K562 (cell line): ENCODE data around the gene FMN1. TPM values are rescaled to one million over a fixed set of nuclear protein-coding genes. Genes with fewer than 3 reads are reported as not detected.

Experiments used
- ATAC-seq: fragments of 200-7000 bp; cut with Tn5 transposase; 3 replicates; pipeline ENCODE4 v1.9.1; 2020; ENCODE audit warnings: moderate library complexity
- BruUV-seq: library from RNA; stranded (reverse); fragments of 400-500 nt; replicated peaks from 2 replicates; lab custom pipeline; 2021; lab: Mats Ljungman, UMichigan
- CTCF ChIA-PET: fragments of 300-600 bp; formaldehyde crosslinking; extraction: SDS; loops from one replicate; lab custom pipeline; 2021; ENCODE audit warnings: low intra/inter-chr PET ratio; lab: Yijun Ruan, JAX
- POLR2A ChIA-PET: fragments of 300-600, 350-650 bp; sonication (Branson Sonifier 250); formaldehyde crosslinking; extraction: SDS; loops from one replicate; lab custom pipeline; 2021; ENCODE audit warnings: antibody characterized with exemption, inconsistent platforms; lab: Yijun Ruan, JAX
- DNase-seq, 4 experiments: peaks; one replicate each; pipeline versions ENCODE4 v3.0.0 to v3.0.0-alpha.2; 2011 to 2018; ENCODE audit warnings: low spot score in 3 of 4, mixed read lengths in 3 of 4; ENCODE audit errors: extremely low read depth in 1 of 4
- FAIRE-seq: peaks from 2 replicates; lab custom pipeline; 2011; peaks lifted over from hg19 to GRCh38; lab: Jason Lieb, UNC
- H2AFZ ChIP-seq: 2 replicates; pipeline ENCODE4 v1.6.0; 2011; ENCODE audit warnings: low read depth, low read length, control low read depth, inconsistent platforms
- H3K27ac ChIP-seq: fragments of 200-600 bp; 3 replicates; pipeline ENCODE4 v1.8.0; 2011; ENCODE audit warnings: low read depth, mild to moderate bottlenecking, control low read depth, inconsistent platforms, low read length, moderate library complexity, mixed read lengths; ENCODE audit errors: extremely low read depth
- H3K27me3 ChIP-seq, 2 experiments: fragments of 300-600 bp in 1 of 2; 2 replicates in 1 of 2; 3 replicates in 1 of 2; pipeline versions ENCODE4 v1.6.0 to v1.8.0; 2011; ENCODE audit warnings: inconsistent platforms in 2 of 2, low read length in 2 of 2, mild to moderate bottlenecking in 1 of 2, mixed read lengths in 1 of 2, moderate library complexity in 1 of 2; ENCODE audit not compliant: control insufficient read depth in 2 of 2, insufficient read depth in 2 of 2
- H3K36me3 ChIP-seq: fragments of 300-600 bp; 3 replicates; pipeline ENCODE4 v1.8.0; 2011; ENCODE audit warnings: mild to moderate bottlenecking, low read length, inconsistent platforms; ENCODE audit not compliant: control insufficient read depth, insufficient read depth
- H3K4me1 ChIP-seq, 2 experiments: fragments of 200-600 bp in 1 of 2; replicated peaks in 1 of 2; 2 replicates in 1 of 2; 3 replicates in 1 of 2; pipeline versions ENCODE4 v1.5.1 to v1.8.0; 2011; ENCODE audit warnings: inconsistent platforms in 2 of 2, low read length in 2 of 2, mild to moderate bottlenecking in 1 of 2, mixed read lengths in 1 of 2, moderate library complexity in 1 of 2; ENCODE audit not compliant: control insufficient read depth in 2 of 2, insufficient read depth in 2 of 2
- H3K4me2 ChIP-seq: 2 replicates; pipeline ENCODE4 v1.6.1; 2011; ENCODE audit warnings: low read length, control low read depth, inconsistent platforms, mixed read lengths; ENCODE audit not compliant: insufficient read depth
- H3K4me3 ChIP-seq: fragments of 200-600 bp; sonication (generic), shearing (Covaris generic); 2 replicates; pipeline ENCODE4 v1.5.1; 2016; ENCODE audit warnings: control low read depth, inconsistent platforms
- H3K79me2 ChIP-seq: fragments of 200-600 bp; 3 replicates; pipeline ENCODE4 v1.8.0; 2011; ENCODE audit warnings: low read length, inconsistent platforms; ENCODE audit not compliant: control insufficient read depth, insufficient read depth
- H3K9ac ChIP-seq, 2 experiments: 2 replicates each; pipeline versions ENCODE4 v1.6.0 to v1.6.1; 2011; ENCODE audit warnings: low read depth in 2 of 2, low read length in 2 of 2, control low read depth in 1 of 2, inconsistent platforms in 1 of 2, mild to moderate bottlenecking in 1 of 2, mixed read lengths in 1 of 2; ENCODE audit not compliant: insufficient read depth in 1 of 2
- H3K9me1 ChIP-seq: one replicate; pipeline ENCODE4 v1.6.0; 2011; ENCODE audit warnings: inconsistent platforms, mild to moderate bottlenecking, low read length, moderate library complexity; ENCODE audit not compliant: control insufficient read depth, insufficient read depth
- H3K9me3 ChIP-seq: replicated peaks from 2 replicates; pipeline ENCODE4 v1.5.1; 2011; ENCODE audit warnings: low read depth, low read length, inconsistent platforms; ENCODE audit not compliant: control insufficient read depth, insufficient read depth
- H4K20me1 ChIP-seq: replicated peaks from 2 replicates; pipeline ENCODE4 v1.6.1; 2011; ENCODE audit warnings: low read length, inconsistent platforms, mixed read lengths; ENCODE audit not compliant: control insufficient read depth, insufficient read depth
- HBP1 ChIP-seq: fragments of 450-650 bp; formaldehyde crosslinking; IDR thresholded peaks from 2 replicates; pipeline ENCODE4 v1.4.0; 2022; ENCODE audit warnings: missing genetic modification characterization
- HEY1 ChIP-seq: fragments of 250-450 bp; sonication (Bioruptor Pico); IDR thresholded peaks from 2 replicates; pipeline ENCODE4 v1.5.0; 2020; ENCODE audit warnings: mild to moderate bottlenecking, moderate library complexity, borderline replicate concordance
- HIVEP1 ChIP-seq: fragments of 250-450 bp; sonication (Bioruptor Pico); IDR thresholded peaks from 2 replicates; pipeline ENCODE4 v1.4.0; 2020; ENCODE audit warnings: mild to moderate bottlenecking
- HNRNPUL1 ChIP-seq: fragments of 200-400 bp; formaldehyde crosslinking; IDR thresholded peaks from 2 replicates; pipeline ENCODE4 v1.6.1; 2017; ENCODE audit warnings: low read length
- JUND ChIP-seq, 2 experiments: IDR thresholded peaks; 2 replicates in 1 of 2; 3 replicates in 1 of 2; pipeline ENCODE4 v1.6.1; 2011; ENCODE audit warnings: borderline replicate concordance in 2 of 2, low read depth in 2 of 2, low read length in 2 of 2, improper control_type of control experiment in 1 of 2, missing biosample characterization in 1 of 2, missing genetic modification characterization in 1 of 2, missing genetic modification reagents in 1 of 2
- MEF2D ChIP-seq: conservative IDR thresholded peaks from 2 replicates; pipeline ENCODE4 v1.6.1; 2016; ENCODE audit warnings: low read depth, missing genetic modification characterization, missing compliant biosample characterization
- TAL1 ChIP-seq: fragments of 450-650 bp; IDR thresholded peaks from 2 replicates; pipeline ENCODE4 v1.6.1; 2016; ENCODE audit warnings: mild to moderate bottlenecking
- THRA ChIP-seq: fragments of 450-650 bp; IDR thresholded peaks from 2 replicates; pipeline ENCODE4 v1.6.1; 2017; ENCODE audit warnings: mild to moderate bottlenecking, moderate library complexity
- WGBS: fragments of 100-300 bp; shearing (Covaris generic); methylation state at CpG from one replicate; pipeline ENCODE4 v1.1.6; 2016; ENCODE audit warnings: low coverage, mixed read lengths; ENCODE audit not compliant: insufficient coverage; ENCODE audit errors: missing lambda C conversion rate; 5-methylcytosine and 5-hydroxymethylcytosine counted together
- in situ Hi-C: fragments of 300-500 bp; cut with MboI; formaldehyde crosslinking; loops from 4 replicates; pipeline ENCODE4 v1.15.0; 2018; ENCODE audit warnings: inconsistent platforms, mixed read lengths
- intact Hi-C: fragments of 100-400 bp; cut with micrococcal nuclease; formaldehyde crosslinking; loops from 2 replicates; pipeline ENCODE4 v1.14.2; 2022
- polyA plus RNA-seq, 8 experiments: library from polyadenylated mRNA; depleted of rRNA in 4 of 8; stranded (reverse) in 5 of 8; unstranded in 3 of 8; fragments of >200 nt; fragmentation: Nextera tagmentation in 2 of 8; fragmentation: Illumina TruSeq in 1 of 8; extraction: Ambion mirVana in 2 of 8; extraction: Trizol in 1 of 8; gene quantifications; 2 replicates each; pipeline versions ENCODE4 v1.2.1 to v1.2.3, GENCODE V29; 2011 to 2014; ENCODE audit warnings: inconsistent platforms in 1 of 8, missing spikeins in 1 of 8
- total RNA-seq, 7 experiments: library from RNA; depleted of rRNA in 6 of 7; stranded (reverse); fragments of >200 nt in 6 of 7; fragmentation: Illumina TruSeq in 2 of 7; extraction: Trizol in 2 of 7; gene quantifications; 2 replicates each; pipeline versions ENCODE4 v1.2.1 to v1.2.3, GENCODE V29; 2011 to 2021; ENCODE audit warnings: low replicate concordance in 1 of 7
- TF ChIP-seq, protein P1 (sequence below): fragments of 450-650 bp; IDR thresholded peaks from 2 replicates; pipeline ENCODE4 v1.6.1; 2016; ENCODE audit warnings: mild to moderate bottlenecking
- TF ChIP-seq, protein P2 (sequence below): fragments of 150-350 bp; conservative IDR thresholded peaks from 2 replicates; pipeline ENCODE4 v1.6.1; 2014; ENCODE audit warnings: low read length
- TF ChIP-seq, protein P3 (sequence below), 2 experiments: IDR thresholded peaks; 2 replicates each; pipeline ENCODE4 v1.6.1; 2011; ENCODE audit warnings: borderline replicate concordance in 1 of 2, control low read depth in 1 of 2, low read depth in 1 of 2, low read length in 1 of 2, mild to moderate bottlenecking in 1 of 2, mixed read lengths in 1 of 2, moderate library complexity in 1 of 2; ENCODE audit not compliant: insufficient read depth in 1 of 2, insufficient read length in 1 of 2, poor library complexity in 1 of 2, severe bottlenecking in 1 of 2; ENCODE audit errors: extremely low read depth in 1 of 2

The FMN1 gene
- total and polyA plus RNA-seq, 9 of the 15 experiments (the other 6 are each of a cell fraction or from before 2014, with no cell fraction given): 0.03 to 0.07 (median 0.04) TPM; not detected in 6

DNA sequence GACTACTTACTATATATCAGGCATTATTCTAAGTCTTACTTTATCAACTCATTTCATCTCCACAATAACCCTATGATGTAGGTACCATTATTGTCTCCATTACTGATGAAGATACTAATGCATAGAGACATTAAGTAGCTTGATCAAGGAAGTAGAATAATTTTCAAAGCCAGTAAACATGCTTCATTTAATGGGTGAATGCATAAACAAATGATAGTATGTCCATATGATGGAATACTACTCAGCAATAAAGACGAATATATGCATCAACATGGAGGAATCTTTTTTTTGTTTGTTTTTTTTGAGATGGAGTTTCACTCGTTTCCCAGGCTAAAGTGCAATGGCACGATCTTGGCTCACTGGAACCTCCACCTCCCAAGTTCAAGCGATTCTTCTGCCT lies 184.9 kb downstream of the FMN1 start:
- in situ Hi-C loops: no loop called here

More for the DNA sequence above, 184.9 kb downstream of the FMN1 start:
- Histone ChIP-seq H3K27ac (no peak overlapping the region), H3K36me3 (no peaks in the 10 kb centered on the region), H3K27me3 (no peaks in the 10 kb centered on the region), H3K9me1 (no peaks in the 10 kb centered on the region), H4K20me1 (no peaks in the 10 kb centered on the region), H2AFZ (no peak overlapping the region), H3K9me3 (no peaks in the 10 kb centered on the region), H3K4me3 (no peak overlapping the region), H3K79me2 (no peaks in the 10 kb centered on the region), H3K9ac (no peak overlapping the region), H3K4me1 (no peaks in the 10 kb centered on the region), H3K4me2 (no peak overlapping the region)
- no peak for ATAC-seq
- BruUV-seq: no TSS peak
- intact Hi-C loops: no loop called here
- ChIA-PET POLR2A (no interaction called here), CTCF (no interaction called here)
- TF ChIP-seq, protein P1, sequence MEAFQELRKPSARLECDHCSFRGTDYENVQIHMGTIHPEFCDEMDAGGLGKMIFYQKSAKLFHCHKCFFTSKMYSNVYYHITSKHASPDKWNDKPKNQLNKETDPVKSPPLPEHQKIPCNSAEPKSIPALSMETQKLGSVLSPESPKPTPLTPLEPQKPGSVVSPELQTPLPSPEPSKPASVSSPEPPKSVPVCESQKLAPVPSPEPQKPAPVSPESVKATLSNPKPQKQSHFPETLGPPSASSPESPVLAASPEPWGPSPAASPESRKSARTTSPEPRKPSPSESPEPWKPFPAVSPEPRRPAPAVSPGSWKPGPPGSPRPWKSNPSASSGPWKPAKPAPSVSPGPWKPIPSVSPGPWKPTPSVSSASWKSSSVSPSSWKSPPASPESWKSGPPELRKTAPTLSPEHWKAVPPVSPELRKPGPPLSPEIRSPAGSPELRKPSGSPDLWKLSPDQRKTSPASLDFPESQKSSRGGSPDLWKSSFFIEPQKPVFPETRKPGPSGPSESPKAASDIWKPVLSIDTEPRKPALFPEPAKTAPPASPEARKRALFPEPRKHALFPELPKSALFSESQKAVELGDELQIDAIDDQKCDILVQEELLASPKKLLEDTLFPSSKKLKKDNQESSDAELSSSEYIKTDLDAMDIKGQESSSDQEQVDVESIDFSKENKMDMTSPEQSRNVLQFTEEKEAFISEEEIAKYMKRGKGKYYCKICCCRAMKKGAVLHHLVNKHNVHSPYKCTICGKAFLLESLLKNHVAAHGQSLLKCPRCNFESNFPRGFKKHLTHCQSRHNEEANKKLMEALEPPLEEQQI: no peak
- TF ChIP-seq, protein P2, sequence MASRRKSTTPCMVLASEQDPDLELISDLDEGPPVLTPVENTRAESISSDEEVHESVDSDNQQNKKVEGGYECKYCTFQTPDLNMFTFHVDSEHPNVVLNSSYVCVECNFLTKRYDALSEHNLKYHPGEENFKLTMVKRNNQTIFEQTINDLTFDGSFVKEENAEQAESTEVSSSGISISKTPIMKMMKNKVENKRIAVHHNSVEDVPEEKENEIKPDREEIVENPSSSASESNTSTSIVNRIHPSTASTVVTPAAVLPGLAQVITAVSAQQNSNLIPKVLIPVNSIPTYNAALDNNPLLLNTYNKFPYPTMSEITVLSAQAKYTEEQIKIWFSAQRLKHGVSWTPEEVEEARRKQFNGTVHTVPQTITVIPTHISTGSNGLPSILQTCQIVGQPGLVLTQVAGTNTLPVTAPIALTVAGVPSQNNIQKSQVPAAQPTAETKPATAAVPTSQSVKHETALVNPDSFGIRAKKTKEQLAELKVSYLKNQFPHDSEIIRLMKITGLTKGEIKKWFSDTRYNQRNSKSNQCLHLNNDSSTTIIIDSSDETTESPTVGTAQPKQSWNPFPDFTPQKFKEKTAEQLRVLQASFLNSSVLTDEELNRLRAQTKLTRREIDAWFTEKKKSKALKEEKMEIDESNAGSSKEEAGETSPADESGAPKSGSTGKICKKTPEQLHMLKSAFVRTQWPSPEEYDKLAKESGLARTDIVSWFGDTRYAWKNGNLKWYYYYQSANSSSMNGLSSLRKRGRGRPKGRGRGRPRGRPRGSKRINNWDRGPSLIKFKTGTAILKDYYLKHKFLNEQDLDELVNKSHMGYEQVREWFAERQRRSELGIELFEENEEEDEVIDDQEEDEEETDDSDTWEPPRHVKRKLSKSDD: no peak
- TF ChIP-seq HBP1 (CRISPR knock-in tag): no peak
- TF ChIP-seq TAL1: no peak
- TF ChIP-seq HIVEP1 (CRISPR knock-in tag): no peak
- no peak for TF ChIP-seq HEY1 (CRISPR knock-in tag)
- TF ChIP-seq MEF2D: no peak
- TF ChIP-seq THRA: no peak
- TF ChIP-seq, protein P3, sequence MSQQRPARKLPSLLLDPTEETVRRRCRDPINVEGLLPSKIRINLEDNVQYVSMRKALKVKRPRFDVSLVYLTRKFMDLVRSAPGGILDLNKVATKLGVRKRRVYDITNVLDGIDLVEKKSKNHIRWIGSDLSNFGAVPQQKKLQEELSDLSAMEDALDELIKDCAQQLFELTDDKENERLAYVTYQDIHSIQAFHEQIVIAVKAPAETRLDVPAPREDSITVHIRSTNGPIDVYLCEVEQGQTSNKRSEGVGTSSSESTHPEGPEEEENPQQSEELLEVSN (IDR thresholded peaks at IDR 0.05; ENCODE audit: borderline replicate concordance in 1 of 2, extremely low read depth in 1 of 2, insufficient read depth in 1 of 2, insufficient read length in 1 of 2, low read depth in 1 of 2, low read length in 1 of 2, poor library complexity in 1 of 2, severe bottlenecking in 1 of 2): no peak
- no peak for TF ChIP-seq JUND (IDR thresholded peaks at IDR 0.05; ENCODE audit: borderline replicate concordance, low read depth, low read length)
- no peak for TF ChIP-seq JUND (tag; IDR thresholded peaks at IDR 0.05; ENCODE audit: borderline replicate concordance, low read depth, low read length)
- TF ChIP-seq HNRNPUL1: no peak
- FAIRE-seq: no peak
- 0% methylated on average over 4 of the region's 4 CpGs for WGBS
- no peak for DNase-seq
